ENCODE measurements around the gene INKA2. TPM values are rescaled to one million over a fixed set of nuclear protein-coding genes. Genes with fewer than 3 reads are reported as not detected.

INKA2 gene
- total RNA-seq, 1 experiment from 2014 or later, result 0.83 TPM

Other genes with a start within 250 kb of the INKA2 start
- gene ADORA3, start 235.8 kb downstream of the INKA2 start, total RNA-seq (2014; rRNA removed; shearing (Covaris generic)), result not detected in 2 replicates
- gene TMIGD3, start 235.8 kb downstream of the INKA2 start, total RNA-seq (2014; rRNA removed; shearing (Covaris generic)), result 0.17 TPM in 1 of 2 replicates, not detected in the other
- gene RAP1A, start 119.6 kb downstream of the INKA2 start, total RNA-seq (2014; rRNA removed; shearing (Covaris generic)), result 20.6 and 22.7 TPM in 2 replicates
- 39.3 and 39.4 TPM in 2 replicates for gene DDX20, start 16.5 kb upstream of the INKA2 start, total RNA-seq (2014; rRNA removed; shearing (Covaris generic))

Data from H7 (cell line).